Heart left ventricle (tissue), 13 donors: ENCODE data around the gene CALR3.

Source experiments
- CTCF ChIP-seq, 12 donors: fragments of 200-600 bp; sonication (generic) in 4 of 12; IDR thresholded peaks; one replicate each; pipeline versions ENCODE4 v1.5.0 to v1.8.0; 2018 to 2022; ENCODE audit warnings: antibody characterized with exemption in 12 of 12, mild to moderate bottlenecking in 5 of 12
- POLR2A ChIP-seq, 2 donors: fragments of 450-650 bp; IDR thresholded peaks; one replicate each; pipeline ENCODE4 v1.6.1; 2017; ENCODE audit warnings: antibody characterized with exemption in 2 of 2, mild to moderate bottlenecking in 2 of 2, moderate library complexity in 2 of 2
- donor health status: ischemic (EF 13 %, LVEDD 7.1; RV severe dilation, severe dysfunction).
- donor health status: DM: no; HTN: yes; CAD: no.
- donor health status: DM: no; HTN: no; CAD: no.
- donor health status: ischemic (EF 25% LVEDD 6.9; RV normal size, moderate dysfunction).
- donor health status: ischemic (EF 25% LVEDD 5.7; RV mildly dilated, moderate dysfunction).
- donor health status: ischemic (EF 35%, LVEDD 5.7; RV mildly dilated, moderate dysfunction).
- donor health status: nonischemic (EF 11% LVEDD 7.7; RV severe dilation, severe dysfunction).
- donor health status: DM: yes; HTN: yes; CAD: no.
- donor health status: PGD.
- donor health status: ischemic (EF 29% LVEDD 5.4; RV normal size, mild dysfunction).
- donor health status: nonischemic (EF 23%, LVEDD 6.1; RV moderate dilation, normal function).

- no peak for TF ChIP-seq CTCF (IDR thresholded peaks at IDR 0.05)
- TF ChIP-seq POLR2A (IDR thresholded peaks at IDR 0.05), result no peak
These were observed 39.4 kb upstream of the CALR3 start for GRCh38 chr19:16535381-16535780.
